WTC11 (cell line): ENCODE data around the gene SVIL. TPM values are rescaled to one million over a fixed set of nuclear protein-coding genes. Genes with fewer than 3 reads are reported as not detected.
A peak's percentile ranks its signal among the peaks of the same experiment; 100 is the strongest.
"Not testable (repeated sequence)": the region's sequence is repeated elsewhere in the genome, so short reads cannot be mapped to it uniquely, and the experiment has no call there.

Experiments used
- ATAC-seq: fragments of 200-7000 bp; cut with Tn5 transposase; 2 replicates; pipeline ENCODE4 v1.10.0; 2021; ENCODE audit warnings: mild to moderate bottlenecking, moderate library complexity
- CTCF ChIA-PET: fragments of 300-600 bp; sonication (Branson Sonifier 250); formaldehyde crosslinking; loops from one replicate; lab custom pipeline; 2021; ENCODE audit warnings: antibody characterized with exemption; lab: Charles Lee
- POLR2A ChIA-PET: fragments of 350-600 bp; sonication (Branson Sonifier 250); formaldehyde crosslinking; loops from one replicate; lab custom pipeline; 2021; ENCODE audit warnings: antibody characterized with exemption; lab: Charles Lee
- DNase-seq: peaks from one replicate; pipeline ENCODE4 v3.0.0; 2021; ENCODE audit warnings: low spot score
- H3K27ac Mint-ChIP-seq: 2 replicates; pipeline ENCODE4 v1.8.0; 2021; ENCODE audit warnings: mixed read lengths
- H3K27me3 Mint-ChIP-seq: 2 replicates; pipeline ENCODE4 v1.8.0; 2021; ENCODE audit warnings: low read depth, mild to moderate bottlenecking, moderate library complexity, mixed read lengths
- H3K36me3 Mint-ChIP-seq: 2 replicates; pipeline ENCODE4 v1.8.0; 2021; ENCODE audit warnings: mixed read lengths
- H3K4me1 Mint-ChIP-seq: 2 replicates; pipeline ENCODE4 v1.8.0; 2022; ENCODE audit warnings: mixed read lengths
- H3K4me3 Mint-ChIP-seq: 2 replicates; pipeline ENCODE4 v1.8.0; 2021; ENCODE audit warnings: mild to moderate bottlenecking, moderate library complexity, mixed read lengths
- H3K9me3 Mint-ChIP-seq: 2 replicates; pipeline ENCODE4 v1.8.0; 2021; ENCODE audit warnings: mixed read lengths
- CBFB ChIP-seq: sonication (generic); formaldehyde crosslinking; IDR thresholded peaks from 2 replicates; pipeline ENCODE4 v1.8.1; 2022; ENCODE audit warnings: mild to moderate bottlenecking, low read depth, missing genetic modification reagents
- CREM ChIP-seq: sonication (generic); formaldehyde crosslinking; IDR thresholded peaks from 2 replicates; pipeline ENCODE4 v1.8.1; 2022; ENCODE audit warnings: mild to moderate bottlenecking, missing genetic modification reagents, moderate library complexity
- CTCF ChIP-seq: fragments of 200-600 bp; IDR thresholded peaks from 2 replicates; pipeline ENCODE4 v1.8.0; 2022; ENCODE audit warnings: antibody characterized with exemption
- HMGXB4 ChIP-seq: sonication (generic); formaldehyde crosslinking; IDR thresholded peaks from 2 replicates; pipeline ENCODE4 v1.8.1; 2023; ENCODE audit warnings: mild to moderate bottlenecking, moderate library complexity, missing genetic modification reagents
- PRDM15 ChIP-seq: sonication (generic); formaldehyde crosslinking; IDR thresholded peaks from 2 replicates; pipeline ENCODE4 v1.8.0; 2022; ENCODE audit warnings: missing genetic modification reagents
- STAT6 ChIP-seq: sonication (generic); formaldehyde crosslinking; conservative IDR thresholded peaks from 2 replicates; pipeline ENCODE4 v1.8.1; 2023; ENCODE audit warnings: mild to moderate bottlenecking, low read depth, missing genetic modification reagents, moderate library complexity
- USF1 ChIP-seq: sonication (generic); formaldehyde crosslinking; IDR thresholded peaks from 2 replicates; pipeline ENCODE4 v1.8.0; 2022; ENCODE audit warnings: mild to moderate bottlenecking, missing genetic modification reagents
- ZNF416 ChIP-seq: fragments of 250-450 bp; sonication (Bioruptor Pico); IDR thresholded peaks from 2 replicates; pipeline ENCODE4 v1.9.0; 2021; ENCODE audit warnings: mild to moderate bottlenecking, inconsistent platforms
- total RNA-seq: library from RNA; stranded (reverse); gene quantifications from 3 replicates; pipeline ENCODE4 v1.2.3, GENCODE V29; 2021

The SVIL gene
- total RNA-seq, 1 experiment from 2014 or later = 27.1 TPM

- TF ChIP-seq USF1 (CRISPR knock-in tag) (no peak), CREM (CRISPR knock-in tag) (no peak), STAT6 (CRISPR knock-in tag) (no peak), CBFB (no peak), ZNF416 (CRISPR knock-in tag) (no peak)
- TF ChIP-seq, all 79 proteins: peak for 0
These were observed 97.0 kb downstream of the SVIL start (continued) for GRCh38 chr10:29537799-29538198.

GRCh38 chr10:29536691-29537090 lies 98.1 kb downstream of the SVIL start:
- CTCF ChIA-PET = interaction anchor here (0.6 to 1.3 kb wide), 3 partner anchors 40 to 227 kb away, joined by 3 to 4 read pairs (median 3); no protein-coding TSS in a partner anchor
- H3K27ac Mint-ChIP-seq, H3K4me3 Mint-ChIP-seq, H3K27me3 Mint-ChIP-seq, H3K9me3 Mint-ChIP-seq, DNase-seq, ATAC-seq, H3K36me3 Mint-ChIP-seq: not testable (repeated sequence)
- H3K4me1 Mint-ChIP-seq = peaks cover 56% of the 10 kb centered on the region
- POLR2A ChIA-PET = interaction anchor here (0.7 kb wide), 1 partner anchor 219 kb away, joined by 6 read pairs; no protein-coding TSS in a partner anchor

GRCh38 chr10:29535778-29536453 lies 98.9 kb downstream of the SVIL start:
- POLR2A ChIA-PET = interaction anchor here (0.6 to 0.7 kb wide), 2 partner anchors 22 to 220 kb away, joined by 3 to 6 read pairs; no protein-coding TSS in a partner anchor
- DNase-seq = no peak
- H3K36me3 Mint-ChIP-seq = no peaks in the 10 kb centered on the region

More at GRCh38 chr10:29535778-29536453, 98.9 kb downstream of the SVIL start:
- no peaks in the 10 kb centered on the region for H3K9me3 Mint-ChIP-seq
- TF ChIP-seq CTCF = peak; percentile 32; the same call in 1 of the 2 replicates
- no peak for TF ChIP-seq HMGXB4 (CRISPR knock-in tag)
- no peak for TF ChIP-seq PRDM15 (CRISPR knock-in tag)
- TF ChIP-seq, all 79 proteins: peak for 1
- ATAC-seq = peak; percentile 33
- Mint-ChIP-seq H3K27me3 (no peaks in the 10 kb centered on the region), H3K4me3 (no peak overlapping the region), H3K27ac (no peak overlapping the region), H3K4me1 (peaks cover 51% of the 10 kb centered on the region)
- CTCF ChIA-PET = interaction anchor here (0.6 to 4.0 kb wide), 46 partner anchors 9 to 429 kb away, joined by 3 to 33 read pairs (median 5); no protein-coding TSS in a partner anchor
